HTERT RPE-1 (cell line): ENCODE measurements around the gene TNK2.
"Not testable (repeated sequence)": the region's sequence is repeated elsewhere in the genome, so short reads cannot be mapped to it uniquely, and the experiment has no call there.

Experiments used
- in situ Hi-C: fragments of 300-500 bp; cut with MboI; formaldehyde crosslinking; loops from 4 replicates; pipeline ENCODE4 v1.14.3; 2020; ENCODE audit warnings: low sequenced_read_pairs

Gene TNK2

DNA sequence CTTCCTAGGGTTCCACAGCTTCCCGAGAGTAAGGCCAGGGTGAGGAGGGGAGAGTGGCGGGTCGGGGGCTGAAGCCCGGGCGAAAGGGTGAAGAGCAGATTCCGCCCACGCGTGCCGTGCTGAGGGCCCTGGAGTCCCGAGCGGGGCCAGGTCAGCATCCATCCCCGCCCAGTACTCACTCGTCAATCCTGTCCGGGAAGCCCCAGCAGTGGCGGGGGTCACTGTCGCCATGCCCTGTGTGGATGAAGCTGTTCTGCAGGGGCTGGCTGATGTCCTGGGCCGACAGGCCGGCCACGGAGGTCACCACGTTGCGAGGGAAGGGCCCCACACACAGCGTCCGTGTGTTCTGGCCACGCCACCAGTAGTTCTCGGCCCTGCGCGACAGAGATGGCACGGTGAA is 36.3 kb downstream of the TNK2 start:
- in situ Hi-C loops: no loop called here

DNA sequence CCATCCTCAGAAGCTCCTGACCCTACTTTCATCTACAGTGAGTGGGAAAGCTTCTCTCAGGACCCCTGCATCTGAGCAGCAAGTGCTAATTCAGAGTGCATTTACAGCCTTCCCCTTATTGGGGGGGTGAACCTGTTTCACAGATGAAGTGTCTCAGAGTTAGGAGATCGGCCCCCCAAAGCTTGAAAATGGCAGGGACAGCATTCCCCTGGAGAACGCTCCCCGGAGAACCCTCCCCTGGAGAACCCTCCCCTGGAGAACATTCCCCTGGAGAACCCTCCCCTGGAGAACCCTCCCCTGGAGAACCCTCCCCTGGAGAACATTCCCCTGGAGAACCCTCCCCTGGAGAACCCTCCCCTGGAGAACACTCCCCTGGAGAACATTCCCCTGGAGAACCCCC is 36.7 kb downstream of the TNK2 start:
- in situ Hi-C loops: not testable (repeated sequence)

DNA sequence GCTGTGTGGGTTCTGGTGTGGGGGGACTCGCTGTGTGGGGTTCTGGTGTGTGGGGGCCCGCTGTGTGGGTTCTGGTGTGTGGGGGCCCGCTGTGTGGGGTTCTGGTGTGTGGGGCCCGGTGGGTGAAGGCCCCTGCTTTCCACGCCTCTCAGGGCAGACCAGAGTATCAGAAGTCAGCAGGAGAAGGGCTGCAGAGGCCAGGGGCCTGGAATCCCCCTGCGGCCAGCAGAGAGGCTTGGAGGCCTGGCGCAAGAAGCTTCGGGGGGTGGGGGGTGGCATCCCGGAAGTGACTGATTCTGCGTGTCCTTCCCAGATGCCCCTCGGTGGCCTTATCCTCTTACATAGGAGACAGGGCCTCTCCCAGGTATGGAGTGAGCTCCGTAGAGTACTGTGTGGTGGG is 37.4 kb downstream of the TNK2 start:
- in situ Hi-C loops: no loop called here

DNA sequence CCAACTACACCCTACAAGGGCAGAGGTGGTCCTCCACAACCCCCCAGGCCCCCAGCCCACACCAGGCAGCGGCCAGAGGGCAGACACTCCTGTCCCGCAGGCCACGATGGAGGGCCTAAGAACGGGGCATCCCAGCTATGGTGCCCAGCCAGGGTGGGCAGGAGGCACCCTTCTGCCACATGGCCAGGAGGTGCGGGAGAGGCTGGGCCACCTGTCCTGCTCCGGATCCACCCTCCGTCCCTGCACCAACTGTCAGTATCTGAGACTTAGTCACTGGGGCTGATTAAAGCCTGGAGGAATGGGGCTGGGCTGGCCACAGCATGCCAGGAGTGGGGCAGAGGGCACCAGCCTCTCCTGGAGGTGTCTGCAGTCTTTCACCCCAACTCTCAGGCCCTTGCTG is 37.9 kb downstream of the TNK2 start:
- in situ Hi-C loops: no loop called here

DNA sequence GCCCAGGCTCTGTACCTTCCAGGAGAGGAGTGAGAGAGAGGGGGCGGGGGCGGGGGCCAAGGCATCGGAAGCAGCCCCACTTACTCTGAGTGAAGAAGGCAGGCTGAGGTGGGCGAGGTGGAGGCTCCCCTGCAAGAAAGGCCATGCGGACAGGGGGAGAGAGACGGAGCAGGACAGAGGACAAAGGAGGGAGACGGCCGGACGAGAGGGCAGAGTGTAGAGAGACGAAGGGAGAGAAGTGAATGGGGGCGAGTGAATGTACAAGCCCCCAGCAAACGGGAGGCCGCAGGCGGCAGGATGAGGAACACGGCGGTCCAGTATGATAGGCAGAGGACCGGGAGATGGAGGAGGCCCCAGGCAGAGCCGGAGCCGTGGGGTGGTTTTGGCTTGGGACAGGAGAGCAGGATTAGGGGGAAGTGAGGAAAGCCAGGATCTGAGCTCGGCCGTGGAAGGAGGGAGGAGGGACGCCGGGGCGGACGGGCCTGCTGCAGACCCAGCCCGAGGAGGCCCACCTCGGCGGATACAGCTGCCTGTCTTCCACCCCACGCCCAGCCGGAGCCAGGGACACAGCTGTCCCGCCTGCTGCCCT is 38.8 kb downstream of the TNK2 start:
- in situ Hi-C loops: no loop called here

DNA sequence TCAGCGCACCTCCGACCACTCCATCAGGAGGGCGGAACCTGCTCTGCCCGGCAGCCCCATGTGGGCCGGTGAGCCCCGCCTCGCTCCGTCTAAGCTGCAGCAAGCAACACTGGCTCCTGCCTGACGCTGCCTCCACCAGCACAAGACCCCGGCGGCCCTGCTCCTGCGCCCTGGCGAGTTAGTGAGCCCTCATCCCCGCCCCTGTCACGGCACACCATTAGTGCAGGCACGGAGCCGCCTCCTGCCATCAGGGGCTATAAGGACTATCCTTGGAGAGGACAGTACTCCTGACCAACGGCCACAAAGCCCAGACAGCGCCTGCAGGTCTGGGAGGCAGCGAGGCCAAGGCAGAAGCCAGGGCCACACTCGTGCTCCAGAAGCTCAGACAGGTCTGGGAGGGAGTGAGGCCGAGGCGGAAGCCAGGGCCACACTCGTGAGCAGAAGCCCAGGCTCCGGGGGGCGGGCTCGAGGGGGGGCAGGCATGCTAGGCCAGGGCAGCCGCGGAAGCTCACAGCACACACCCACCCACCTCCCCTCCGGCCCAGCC is 39.4 kb downstream of the TNK2 start:
- in situ Hi-C loops: no loop called here

DNA sequence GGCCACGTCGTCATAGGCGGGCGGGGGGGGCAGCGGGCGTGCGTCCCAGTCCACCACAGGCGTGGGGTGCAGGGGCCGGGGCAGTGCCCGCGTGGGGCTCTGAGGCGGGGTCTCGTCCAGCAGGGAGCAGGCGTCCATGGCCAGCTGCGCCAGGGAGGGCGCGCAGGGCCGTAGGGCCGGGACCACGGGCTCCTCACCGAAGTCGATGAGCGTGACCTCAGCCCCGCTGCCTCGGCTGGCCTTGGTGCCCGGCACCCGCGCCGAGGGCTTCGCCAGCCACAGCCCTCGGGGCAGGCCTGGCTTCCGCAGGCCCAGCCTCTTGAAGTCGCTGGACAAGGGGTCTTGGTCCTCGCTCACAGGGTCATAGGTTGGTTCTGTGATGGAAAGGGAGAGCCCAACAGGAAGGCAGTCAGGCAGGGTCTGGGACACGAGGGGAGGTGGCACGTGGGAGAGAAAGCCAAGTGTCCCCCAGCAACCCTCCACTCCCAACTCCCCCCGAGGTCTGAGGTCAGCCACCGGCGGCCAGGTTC is 40.0 kb downstream of the TNK2 start:
- in situ Hi-C loops: no loop called here

DNA sequence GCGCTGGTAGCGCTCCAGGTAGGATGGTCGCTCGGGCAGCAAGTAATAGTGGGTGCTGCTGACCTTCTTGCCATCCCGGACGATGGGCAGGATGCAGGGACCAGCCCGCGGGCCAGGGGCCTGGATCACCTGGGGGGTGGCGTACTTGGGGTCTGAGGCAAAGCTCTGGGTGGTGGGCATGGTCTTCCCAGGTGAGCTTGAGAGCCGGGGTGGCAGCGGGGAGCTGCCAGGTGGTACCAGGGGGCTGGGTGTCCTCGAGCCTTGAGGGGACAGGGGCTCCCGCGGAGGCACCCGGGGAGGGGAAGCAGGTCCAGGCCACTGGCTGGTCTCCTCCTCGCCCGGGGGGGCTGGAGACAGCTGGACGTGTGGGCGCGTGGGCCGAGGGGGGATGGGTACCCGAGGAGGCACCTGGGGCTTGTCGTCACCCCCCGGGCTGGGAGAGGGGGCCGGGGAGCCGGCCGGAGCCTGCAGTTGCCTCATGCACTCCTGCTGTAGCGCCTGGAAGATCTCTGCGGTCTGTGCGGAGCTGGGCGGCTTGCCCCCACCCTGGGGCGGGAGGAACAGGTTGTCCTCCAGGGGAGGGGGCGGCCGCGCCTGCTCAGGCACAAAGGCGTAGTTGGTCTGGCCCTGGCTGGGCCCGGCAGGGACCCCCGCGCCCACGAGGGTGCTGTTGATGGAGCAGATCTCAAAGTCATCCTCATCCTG is 40.6 kb downstream of the TNK2 start:
- in situ Hi-C loops: no loop called here

DNA sequence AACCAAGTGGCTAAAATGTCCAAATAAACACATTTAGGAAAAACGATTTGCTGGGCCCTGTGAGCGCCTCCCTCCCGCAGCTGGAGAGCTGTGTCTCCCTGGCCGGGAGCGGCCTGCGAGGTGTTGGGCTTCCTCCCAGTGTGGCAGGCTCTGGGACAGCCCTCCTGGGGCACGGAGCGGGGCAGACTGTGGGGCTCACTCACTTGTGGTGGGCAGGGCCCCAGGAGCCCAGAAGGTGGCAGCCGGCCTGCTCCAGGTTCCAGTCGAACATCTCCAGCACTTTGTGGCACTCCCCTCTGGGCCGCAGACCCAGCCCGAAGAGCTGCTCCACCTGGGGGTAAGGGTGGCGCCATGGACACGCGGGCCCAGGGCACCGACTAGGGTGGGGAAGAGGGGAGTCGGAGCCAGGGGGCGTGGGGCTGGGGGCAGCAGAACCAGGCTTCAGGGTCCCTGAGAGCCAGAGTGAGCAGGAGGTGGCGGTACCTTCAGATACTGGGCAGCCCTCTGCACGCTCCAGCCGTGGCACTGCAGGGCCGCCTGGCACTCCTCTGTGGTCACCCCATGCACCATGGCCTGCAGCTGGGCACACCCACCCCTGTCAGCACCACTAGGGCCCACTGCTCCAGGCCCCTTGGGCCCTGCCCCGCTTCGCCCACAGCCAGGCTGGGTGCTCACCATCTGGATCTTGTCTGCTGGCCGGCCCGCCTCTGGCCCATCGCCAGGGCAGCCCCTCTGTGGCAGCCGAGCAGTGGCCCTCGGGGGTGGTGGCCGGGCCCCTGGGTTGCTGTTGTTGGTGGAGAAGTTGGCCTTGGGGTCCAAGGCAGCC is 41.5 kb downstream of the TNK2 start:
- in situ Hi-C loops: no loop called here

DNA sequence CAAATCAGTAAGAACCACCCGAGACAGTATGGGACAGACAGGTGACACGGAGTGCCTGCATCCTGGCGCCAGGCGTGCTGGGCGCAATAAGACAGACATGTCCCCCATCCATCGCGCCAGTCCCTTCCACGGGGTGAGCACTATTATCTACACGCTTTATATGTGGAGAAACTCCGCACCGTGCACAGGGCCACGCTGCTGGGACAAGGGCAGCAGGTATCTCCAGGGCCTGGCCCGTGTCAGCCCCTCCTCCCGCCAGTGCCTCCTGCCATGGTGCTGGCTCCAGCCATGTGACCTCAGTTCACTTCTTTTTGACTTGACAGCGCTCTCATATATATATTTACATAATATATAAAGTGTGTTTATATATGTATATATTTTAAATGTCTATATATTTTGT is 42.6 kb downstream of the TNK2 start:
- in situ Hi-C loops: no loop called here

DNA sequence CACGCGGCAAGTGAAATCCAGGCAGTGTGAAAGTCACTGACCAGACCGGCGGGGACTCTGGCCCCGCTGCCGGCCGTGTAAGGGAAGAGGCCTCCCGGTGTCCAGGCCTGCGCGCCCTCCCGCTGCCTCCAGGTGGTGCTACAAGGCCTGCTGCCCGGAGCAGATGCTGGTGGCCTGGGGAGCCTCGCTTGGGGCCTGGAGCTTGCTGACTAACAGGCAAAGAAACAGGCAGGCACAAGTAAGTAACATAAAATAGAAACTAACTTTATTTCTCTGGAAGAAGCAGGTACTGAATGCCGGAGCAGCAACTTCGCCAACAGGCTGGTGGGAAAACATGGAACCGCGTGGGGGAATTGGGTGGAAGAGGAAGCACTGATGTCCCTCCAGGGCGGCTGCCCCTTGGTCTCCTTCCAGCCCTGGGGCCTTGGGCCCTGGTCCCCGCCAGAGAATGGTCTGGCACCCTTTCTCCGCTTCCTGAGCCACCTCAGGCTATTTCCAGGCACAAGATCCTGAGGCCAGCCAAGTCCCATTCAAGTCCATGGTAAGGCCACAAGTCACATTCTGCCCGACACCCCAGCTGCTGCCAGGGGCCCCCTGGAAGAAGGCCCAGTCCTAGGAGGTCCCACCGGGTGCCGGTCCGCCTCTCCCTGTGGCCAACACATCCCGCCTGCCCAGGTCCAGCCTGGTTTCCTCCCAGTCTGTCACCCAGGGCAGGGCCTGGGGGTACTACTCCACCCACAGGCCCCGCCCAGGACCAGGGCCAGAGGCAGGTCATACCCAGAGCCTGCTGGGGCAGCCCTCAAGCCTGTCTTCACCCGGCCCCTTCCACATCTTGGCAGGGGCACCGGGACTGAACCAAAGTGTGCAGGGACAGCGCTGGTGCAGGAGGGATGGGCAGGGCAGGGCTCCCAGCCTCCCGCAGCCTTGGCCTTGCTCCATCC is 45.0 kb downstream of the TNK2 start:
- in situ Hi-C loops: no loop called here

DNA sequence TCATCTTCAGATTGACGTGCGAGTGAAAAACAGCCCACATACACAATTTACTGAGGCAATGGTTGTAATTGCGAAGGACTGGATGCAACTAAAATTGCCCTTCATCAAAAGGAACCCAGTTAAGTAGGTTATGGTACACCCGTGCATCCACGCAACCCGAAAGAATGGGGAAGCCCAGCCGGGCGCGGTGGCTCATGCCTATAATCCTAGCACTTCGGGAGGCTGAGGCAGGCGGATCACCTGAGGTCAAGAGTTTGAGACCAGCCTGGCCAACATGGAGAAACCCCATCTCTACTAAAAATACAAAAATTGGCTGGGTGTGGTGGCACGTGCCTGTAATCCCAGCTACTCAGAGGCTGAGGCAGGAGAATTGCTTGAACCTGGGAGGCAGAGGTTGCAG is 46.0 kb downstream of the TNK2 start:
- in situ Hi-C loops: not testable (repeated sequence)

DNA sequence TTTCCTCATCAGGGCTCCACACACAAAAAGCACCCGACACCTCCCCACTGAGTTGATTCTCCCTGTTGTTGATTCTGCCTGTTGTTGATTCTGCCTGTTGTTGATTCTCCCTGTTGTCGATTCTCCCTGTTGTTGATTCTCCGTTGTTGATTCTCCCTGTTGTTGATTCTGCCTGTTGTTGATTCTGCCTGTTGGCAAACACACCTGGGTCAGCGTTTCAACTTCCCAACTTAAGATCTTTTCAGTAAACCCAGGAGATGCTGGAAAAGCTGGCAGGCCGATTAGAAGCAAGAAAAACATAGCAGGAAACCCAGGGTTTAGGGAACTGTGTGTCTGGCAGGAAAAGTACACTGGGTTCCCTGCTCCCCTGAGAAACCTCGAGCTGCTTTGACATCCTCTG is 47.9 kb downstream of the TNK2 start:
- in situ Hi-C loops: no loop called here

DNA sequence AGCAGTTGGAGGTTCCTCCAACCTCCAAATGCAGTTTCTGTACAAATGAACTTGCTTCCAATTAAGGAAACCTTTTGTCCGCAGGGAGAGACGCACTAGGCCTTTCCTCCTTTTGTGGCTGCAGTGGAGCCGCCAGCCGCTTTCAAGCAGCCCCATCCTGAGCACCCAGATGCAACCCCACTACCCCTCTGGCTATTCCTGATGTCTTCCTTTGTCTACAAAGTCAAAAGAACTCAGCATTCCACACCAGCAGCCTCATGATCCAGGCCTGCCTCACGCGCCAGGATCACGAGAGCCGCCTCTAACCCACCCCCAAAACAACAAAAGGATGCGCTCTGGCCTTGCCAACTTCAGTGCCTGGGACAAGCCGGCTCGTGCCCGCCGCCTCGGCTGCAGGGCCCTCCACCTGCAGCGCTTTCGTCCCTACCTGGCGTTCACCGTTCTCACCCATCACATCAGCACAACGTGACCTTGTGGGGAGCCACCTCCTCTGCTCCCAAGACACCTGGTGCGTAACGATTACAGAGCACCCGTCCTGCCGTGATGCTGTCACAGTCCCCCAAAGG is 48.4 kb downstream of the TNK2 start:
- in situ Hi-C loops: no loop called here

DNA sequence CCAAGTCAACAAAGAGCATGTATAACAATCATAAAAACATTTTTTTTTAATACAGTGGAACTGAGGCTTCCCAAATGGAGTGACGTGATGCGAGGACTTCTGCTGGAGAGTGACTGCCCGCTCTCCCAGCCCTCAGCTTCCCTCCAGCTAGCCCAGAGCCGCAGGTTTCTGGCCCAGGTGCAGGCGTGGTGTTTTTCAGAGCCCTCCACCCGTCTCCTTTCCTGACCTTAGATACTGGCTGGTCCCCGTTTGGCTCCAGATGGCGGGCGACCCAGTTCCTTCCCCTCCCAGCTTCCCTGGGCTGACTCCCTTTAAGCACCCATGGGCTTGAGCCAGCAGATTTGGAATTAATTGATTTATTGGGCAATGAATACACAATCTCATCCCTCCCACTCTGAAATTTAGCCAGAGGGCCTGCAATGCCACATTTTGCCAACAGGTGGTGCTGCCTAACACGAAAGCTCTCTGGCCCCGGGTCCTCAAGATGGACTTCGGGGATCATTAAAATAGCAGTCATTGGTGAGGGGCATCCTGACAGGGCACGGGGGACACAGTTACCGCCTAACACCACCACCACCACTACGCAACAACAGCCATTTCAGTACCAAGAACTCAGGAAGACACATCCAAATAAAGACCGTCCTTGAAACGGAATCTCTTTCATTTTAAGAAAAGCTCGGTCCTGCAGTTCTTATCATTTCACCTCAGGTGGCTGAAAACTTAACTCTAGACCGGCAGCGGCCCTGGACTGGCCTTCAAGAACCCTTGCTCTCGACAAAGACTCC is 49.1 kb downstream of the TNK2 start:
- in situ Hi-C loops: no loop called here

DNA sequence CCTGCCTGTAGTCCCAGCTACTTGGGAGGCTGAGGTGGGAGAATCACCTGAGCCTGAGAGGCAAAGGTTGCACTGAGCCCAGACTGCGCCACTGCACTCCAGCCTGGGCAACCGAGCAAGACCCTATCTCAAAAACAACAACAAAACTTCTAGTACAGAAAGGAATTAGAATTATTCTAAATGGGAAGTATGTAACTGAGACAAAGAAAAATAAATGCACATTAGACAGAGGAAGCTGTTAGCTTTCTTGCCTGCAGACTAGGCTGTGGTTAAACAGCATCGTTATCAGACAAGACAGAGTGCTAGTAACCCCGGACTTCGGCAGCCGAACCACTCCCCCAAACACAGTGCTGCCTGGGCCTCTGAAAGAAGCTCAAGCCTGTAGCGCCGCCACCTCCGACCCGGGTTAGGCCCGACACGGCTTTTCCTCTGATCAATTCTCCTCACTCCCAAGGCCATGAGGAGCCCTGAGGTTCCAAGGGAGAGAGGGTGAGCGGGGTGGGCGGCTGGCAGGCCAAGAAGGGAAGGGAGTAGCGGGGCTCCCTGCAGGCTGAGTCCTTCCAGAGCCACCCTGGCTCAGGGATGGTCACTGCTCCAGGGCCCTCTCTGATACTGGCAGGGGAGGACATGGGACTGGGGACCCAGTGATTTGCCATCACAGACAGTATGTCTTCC is 51.8 kb downstream of the TNK2 start:
- in situ Hi-C loops: no loop called here

DNA sequence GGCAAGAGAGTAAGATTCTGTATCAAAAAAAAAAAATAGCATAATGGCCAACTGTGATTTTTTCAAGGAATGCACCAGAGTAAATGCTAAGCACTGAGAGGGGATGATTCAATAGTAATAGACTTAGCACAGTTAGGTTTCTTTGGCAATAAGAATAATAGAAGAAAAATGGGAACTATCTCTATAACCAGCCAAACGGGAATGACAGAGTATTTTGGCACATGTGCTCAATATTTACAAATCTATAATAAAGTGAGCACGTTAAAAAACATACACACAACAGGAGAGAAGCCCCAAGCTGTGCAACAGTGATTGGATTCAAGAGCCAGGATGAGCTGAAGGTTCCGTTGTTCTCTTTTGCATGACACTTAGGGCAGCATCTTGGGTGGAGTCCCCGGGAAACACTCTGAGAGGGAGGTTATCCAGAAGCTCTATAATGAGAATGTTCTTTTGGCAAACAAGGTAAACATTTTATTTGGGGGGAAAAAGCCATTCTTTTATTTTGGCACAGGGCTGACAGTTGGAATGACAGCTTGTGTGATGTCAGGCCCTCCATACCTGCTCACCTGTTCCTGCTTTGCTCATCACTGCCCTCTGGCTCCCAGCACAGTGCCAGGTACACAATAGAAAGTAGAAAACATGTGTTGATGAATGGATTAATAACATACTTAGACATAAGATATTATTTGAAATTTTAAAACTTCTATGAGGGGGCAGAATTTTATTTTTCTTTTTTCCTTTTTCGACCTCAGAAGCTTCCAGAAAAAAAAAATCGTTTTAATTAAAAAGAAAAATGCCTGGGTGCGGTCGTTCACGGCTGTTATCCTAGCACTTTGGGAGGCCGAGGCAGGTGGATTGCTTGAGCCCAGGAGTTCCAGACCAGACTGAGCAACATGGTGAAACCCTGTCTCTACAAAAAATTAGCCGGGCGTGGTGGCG is 52.6 kb downstream of the TNK2 start:
- in situ Hi-C loops: no loop called here
